ENCODE measurements around the gene AMOTL1.
"Not testable (repeated sequence)": the region's sequence is repeated elsewhere in the genome, so short reads cannot be mapped to it uniquely, and the experiment has no call there.

AMOTL1 gene

DNA sequence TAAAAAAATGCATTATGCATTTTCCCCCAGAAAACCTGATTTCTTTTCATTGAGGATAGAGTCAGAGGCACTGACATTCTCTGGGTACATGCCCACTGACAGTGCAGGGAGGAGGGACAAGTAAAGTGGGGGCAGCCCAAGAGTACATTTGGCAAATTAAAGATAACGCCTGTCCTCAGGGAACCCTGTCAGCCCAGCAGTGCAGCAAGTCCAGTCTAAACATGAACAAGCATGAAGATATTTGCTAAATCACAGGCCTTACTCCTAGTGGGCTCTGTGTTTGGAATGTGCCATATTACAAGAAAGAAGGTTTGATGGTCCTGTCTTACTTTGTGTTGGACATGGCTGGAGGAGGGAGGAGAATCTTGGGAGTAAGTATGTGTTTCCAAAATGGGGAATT is 37.9 kb downstream of the AMOTL1 start:
- in situ Hi-C loops (cut with MboI; ENCODE audit: low pct_unique_long_range_greater_than_20kb, low sequenced_read_pairs, unreplicated experiment), result loop anchor here (25.0 kb wide), 1 partner anchor 94 kb away; no protein-coding TSS in a partner anchor
- no peak for TF ChIP-seq CTCF (IDR thresholded peaks at IDR 0.05; ENCODE audit: extremely low read depth, insufficient read depth, missing control alignments)
- DNase-seq (ENCODE audit: low spot score), result no peak

DNA sequence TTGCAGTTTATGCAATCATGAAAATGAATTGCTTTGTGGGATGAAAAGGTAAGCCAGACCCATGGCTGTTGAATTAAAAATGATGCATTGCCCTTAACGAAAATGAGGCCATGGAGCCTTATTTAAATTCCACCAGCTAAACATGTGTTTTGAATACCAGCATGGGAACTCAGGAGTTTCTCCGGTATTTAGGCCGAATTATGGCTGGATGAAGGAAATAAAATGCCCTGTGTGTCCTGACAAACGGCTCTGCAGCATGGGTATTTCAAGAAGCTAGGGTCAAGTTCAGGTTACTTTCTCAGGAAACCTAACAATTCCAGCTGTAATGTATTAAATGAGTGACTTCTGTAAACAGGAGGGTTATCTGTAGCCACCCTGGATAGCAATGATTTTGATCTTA is 38.3 kb downstream of the AMOTL1 start:
- TF ChIP-seq CTCF (IDR thresholded peaks at IDR 0.05; ENCODE audit: extremely low read depth, insufficient read depth, missing control alignments), result no peak
- no peak for DNase-seq (ENCODE audit: low spot score)
- in situ Hi-C loops (cut with MboI; ENCODE audit: low pct_unique_long_range_greater_than_20kb, low sequenced_read_pairs, unreplicated experiment), result loop anchor here (25.0 kb wide), 1 partner anchor 94 kb away; no protein-coding TSS in a partner anchor

- TF ChIP-seq CTCF (IDR thresholded peaks at IDR 0.05; ENCODE audit: extremely low read depth, insufficient read depth, missing control alignments), result no peak
- in situ Hi-C loops (cut with MboI; ENCODE audit: low pct_unique_long_range_greater_than_20kb, low sequenced_read_pairs, unreplicated experiment), result loop anchor here (25.0 kb wide), 1 partner anchor 97 kb away; no protein-coding TSS in a partner anchor
- no peak for DNase-seq (ENCODE audit: low spot score)
Measured at GRCh38 chr11:94809251-94809650, 41.1 kb downstream of the AMOTL1 start.

DNA sequence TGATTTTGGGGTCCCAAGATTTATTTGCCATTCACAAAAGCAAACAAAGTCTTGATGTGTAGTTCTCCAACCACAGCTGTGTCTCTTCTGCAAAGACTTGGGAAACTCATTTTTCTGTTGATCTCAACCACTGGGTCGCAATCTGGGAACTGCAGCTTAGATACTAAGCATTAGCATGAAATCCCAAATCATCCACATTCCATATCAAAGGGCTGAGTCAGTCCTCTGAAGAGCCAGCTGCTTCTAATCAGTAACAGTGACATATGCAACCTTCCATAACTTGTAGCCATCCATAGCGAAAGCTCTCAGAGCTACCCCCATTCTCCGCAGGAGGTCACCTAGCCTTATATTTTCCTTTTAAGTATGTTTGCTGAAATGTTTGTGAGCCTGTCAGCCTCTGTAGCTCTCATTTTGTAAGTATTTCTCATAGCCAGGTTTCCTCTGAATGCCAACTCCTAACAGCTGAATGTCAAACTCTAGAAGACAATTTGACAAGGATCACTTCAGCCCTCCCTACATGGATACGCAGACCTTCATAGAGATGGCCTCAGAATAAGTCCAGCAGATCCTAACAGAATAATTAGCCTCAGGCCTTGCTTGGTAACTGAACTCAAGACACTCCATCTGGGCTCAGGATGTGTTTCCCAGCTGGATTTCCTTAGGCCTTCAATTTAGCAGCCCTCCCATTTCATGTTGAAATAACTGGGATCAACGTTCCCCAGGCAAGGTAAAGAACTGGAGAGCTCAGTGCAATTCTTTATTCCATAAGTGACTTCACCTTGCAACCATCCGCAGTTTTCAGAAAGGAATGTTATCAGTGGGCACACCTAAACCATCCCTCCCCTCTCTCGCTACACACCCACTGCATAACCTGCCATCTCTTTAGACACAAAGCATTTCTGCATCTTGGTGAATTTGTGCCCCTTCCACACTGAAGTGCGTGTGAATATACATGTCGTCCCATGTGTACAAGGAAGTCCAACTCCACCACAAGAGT is 44.9 kb downstream of the AMOTL1 start:
- DNase-seq (ENCODE audit: low spot score), result not testable (repeated sequence)
- in situ Hi-C loops (cut with MboI; ENCODE audit: low pct_unique_long_range_greater_than_20kb, low sequenced_read_pairs, unreplicated experiment), result loop anchor here (25.0 kb wide), 1 partner anchor 101 kb away; no protein-coding TSS in a partner anchor

DNA sequence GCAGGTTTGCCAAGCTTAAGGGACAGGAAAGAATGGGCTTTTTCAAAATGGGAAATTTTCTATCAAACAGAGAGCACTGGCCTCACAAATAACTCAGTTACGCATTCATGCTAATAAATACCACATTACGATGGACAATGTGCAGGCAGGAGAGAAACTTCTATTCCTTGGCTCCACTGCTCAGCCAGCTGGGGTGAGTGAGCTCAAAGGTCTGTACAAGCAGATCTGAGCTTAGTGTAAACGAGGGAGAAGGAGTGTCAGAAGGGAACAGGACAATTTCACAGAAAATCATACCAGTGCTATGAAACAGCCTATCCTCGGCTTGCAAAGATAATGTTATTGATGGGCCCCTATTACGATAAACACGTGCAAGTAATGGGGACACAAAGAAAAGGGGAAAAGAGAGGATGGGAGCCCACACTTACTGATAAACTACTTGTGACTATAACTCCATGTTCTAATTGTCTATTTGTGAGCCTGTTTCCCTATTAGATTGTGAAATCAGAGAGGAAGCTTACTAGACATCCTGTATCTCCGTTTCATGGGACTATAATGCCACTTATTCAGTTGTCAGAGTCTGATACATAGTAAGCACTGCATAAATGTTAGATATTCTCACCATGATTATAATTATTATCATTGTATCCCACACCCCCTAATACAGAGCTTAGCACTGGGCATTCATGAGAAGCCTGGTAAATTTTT is 46.3 kb downstream of the AMOTL1 start:
- TF ChIP-seq CTCF (IDR thresholded peaks at IDR 0.05; ENCODE audit: extremely low read depth, insufficient read depth, missing control alignments), result no peak
- DNase-seq (ENCODE audit: low spot score), result no peak
- in situ Hi-C loops (cut with MboI; ENCODE audit: low pct_unique_long_range_greater_than_20kb, low sequenced_read_pairs, unreplicated experiment), result loop anchor here (25.0 kb wide), 1 partner anchor 102 kb away; no protein-coding TSS in a partner anchor

GRCh38 chr11:94815705-94816344 is 47.7 kb downstream of the AMOTL1 start:
- in situ Hi-C loops (cut with MboI; ENCODE audit: low pct_unique_long_range_greater_than_20kb, low sequenced_read_pairs, unreplicated experiment), result loop anchor here (25.0 kb wide), 1 partner anchor 104 kb away; no protein-coding TSS in a partner anchor
- no peak for TF ChIP-seq CTCF (IDR thresholded peaks at IDR 0.05; ENCODE audit: extremely low read depth, insufficient read depth, missing control alignments)

More at GRCh38 chr11:94815705-94816344, 47.7 kb downstream of the AMOTL1 start:
- no peak for DNase-seq (ENCODE audit: low spot score)
